AG09309 (cell line): ENCODE measurements around the gene CMIP.

Experiments used
- DNase-seq: peaks from one replicate; pipeline ENCODE4 v3.0.0-alpha.2; 2010; ENCODE audit warnings: low read depth
- H3K4me3 ChIP-seq: 2 replicates; pipeline ENCODE4 v1.5.1; 2011; ENCODE audit warnings: mild to moderate bottlenecking, low read depth, low read length, moderate library complexity; ENCODE audit not compliant: control insufficient read depth
- CTCF ChIP-seq: IDR thresholded peaks from 2 replicates; pipeline ENCODE4 v1.5.1; 2011; ENCODE audit warnings: mild to moderate bottlenecking, low read depth, low read length, inconsistent platforms; ENCODE audit not compliant: insufficient read depth, control insufficient read depth; ENCODE audit errors: missing control alignments

Gene CMIP

GRCh38 chr16:81701296-81701970 is 256.8 kb downstream of the CMIP start:
- no peak for TF ChIP-seq CTCF
- DNase-seq = no peak
- H3K4me3 ChIP-seq = no peak overlapping the region

- no peak overlapping the region for H3K4me3 ChIP-seq
- no peak for DNase-seq
- TF ChIP-seq CTCF = no peak
These were observed 257.9 kb downstream of the CMIP start for GRCh38 chr16:81702506-81702905.

GRCh38 chr16:81703177-81704155 is 258.9 kb downstream of the CMIP start:
- TF ChIP-seq CTCF = no peak
- DNase-seq = peak; percentile 87
- H3K4me3 ChIP-seq = peak overlapping the region; percentile 58

GRCh38 chr16:81705261-81705660 is 260.7 kb downstream of the CMIP start:
- no peak overlapping the region for H3K4me3 ChIP-seq
- TF ChIP-seq CTCF = no peak
- DNase-seq = no peak

- no peak for DNase-seq
- no peak for TF ChIP-seq CTCF
- H3K4me3 ChIP-seq = no peak overlapping the region
These were observed 262.0 kb downstream of the CMIP start for GRCh38 chr16:81706327-81707295.

GRCh38 chr16:81707411-81708265 is 263.0 kb downstream of the CMIP start:
- DNase-seq = no peak
- no peak overlapping the region for H3K4me3 ChIP-seq

More at GRCh38 chr16:81707411-81708265, 263.0 kb downstream of the CMIP start:
- no peak for TF ChIP-seq CTCF
